ENCODE results near the gene POLRMT. TPM values are rescaled to one million over a fixed set of nuclear protein-coding genes. Genes with fewer than 3 reads are reported as not detected.
A peak's percentile ranks its signal among the peaks of the same experiment; 100 is the strongest.

The POLRMT gene
- total RNA-seq, 6 experiments from 2014 or later, result 25.9 to 42.9 (median 33.3) TPM

GRCh38 chr19:640606-641189 lies 7.4 kb upstream of the POLRMT start:
- H3K4me1 ChIP-seq, result no peaks in the 10 kb centered on the region
- H3K4me3 ChIP-seq, result no peak overlapping the region
- no peak for DNase-seq
- no peaks in the 10 kb centered on the region for H3K9me3 ChIP-seq
- H3K27me3 ChIP-seq, result no peaks in the 10 kb centered on the region
- H3K27ac ChIP-seq, result no peak overlapping the region
- ATAC-seq, result no peak
- no CpG with 5 or more reads among the region's 31 CpGs for WGBS (ENCODE audit: insufficient coverage, low coverage, low lambda C conversion rate, missing lambda C conversion rate)
- intact Hi-C loops (cut with DNase I), result no loop called here
- no peaks in the 10 kb centered on the region for H3K36me3 ChIP-seq
- TF ChIP-seq POLR2A (IDR thresholded peaks at IDR 0.05), result no peak

GRCh38 chr19:640161-640558 lies 6.8 kb upstream of the POLRMT start:
- no peaks in the 10 kb centered on the region for H3K27me3 ChIP-seq
- no peak for DNase-seq
- TF ChIP-seq POLR2A (IDR thresholded peaks at IDR 0.05) (no peak), CTCF (IDR thresholded peaks at IDR 0.05) (no peak)
- no peaks in the 10 kb centered on the region for H3K36me3 ChIP-seq
- H3K4me1 ChIP-seq, result no peaks in the 10 kb centered on the region
- H3K27ac ChIP-seq, result no peak overlapping the region
- no peak for ATAC-seq
- H3K4me3 ChIP-seq, result peak overlapping the region in 2 of 3 donors; percentile 6 to 41
- H3K9me3 ChIP-seq, result no peaks in the 10 kb centered on the region
- intact Hi-C loops (cut with DNase I), result no loop called here
- 66% methylated on average over 8 of the region's 25 CpGs for WGBS (ENCODE audit: insufficient coverage, low coverage, low lambda C conversion rate, missing lambda C conversion rate)

GRCh38 chr19:639253-640160 lies 6.2 kb upstream of the POLRMT start, which contains the start of gene FGF22:
FGF22 (plus strand) TSS chr19:639879; CDS start chr19:639926, 47 bp downstream.
- Histone ChIP-seq H3K27me3 (no peaks in the 10 kb centered on the region), H3K27ac (no peak within 1 kb of the TSS), H3K4me3 (peak within 1 kb of the TSS; percentile 8 to 41 (median 16)), H3K4me1 (peaks cover 0 to under 1% (median 0%) of the 10 kb centered on the region in 4 donors), H3K9me3 (no peaks in the 10 kb centered on the region), H3K36me3 (no peaks in the 10 kb centered on the region)
- 7% methylated on average over 28 of the region's 109 CpGs for WGBS (ENCODE audit: insufficient coverage, low coverage, low lambda C conversion rate, missing lambda C conversion rate)
- intact Hi-C loops (cut with DNase I), result no loop called here
- peak; percentile 91 to 94 (median 92) for DNase-seq
- ATAC-seq, result peak; percentile 90 to 97 (median 90)
- no peak for TF ChIP-seq POLR2A (IDR thresholded peaks at IDR 0.05)
- TF ChIP-seq CTCF (IDR thresholded peaks at IDR 0.05), result no peak

- no CpG with 5 or more reads among the region's 17 CpGs for WGBS (ENCODE audit: insufficient coverage, low coverage, low lambda C conversion rate, missing lambda C conversion rate)
- H3K27ac ChIP-seq, result no peak overlapping the region
- no peaks in the 10 kb centered on the region for H3K36me3 ChIP-seq
- no peak for TF ChIP-seq POLR2A (IDR thresholded peaks at IDR 0.05)
- no peak for TF ChIP-seq CTCF (IDR thresholded peaks at IDR 0.05)
- no peak overlapping the region for H3K4me3 ChIP-seq
- no peak for ATAC-seq
- peaks cover 0 to 7% (median 2%) of the 10 kb centered on the region in 4 donors for H3K4me1 ChIP-seq
- H3K27me3 ChIP-seq, result no peaks in the 10 kb centered on the region
- intact Hi-C loops (cut with DNase I), result no loop called here
- H3K9me3 ChIP-seq, result no peaks in the 10 kb centered on the region
- no peak for DNase-seq
Measured at GRCh38 chr19:638906-639252, 5.5 kb upstream of the POLRMT start.

Data from right lobe of liver (tissue), 6 donors.